Measurements from ENCODE around the gene INA.

DNA sequence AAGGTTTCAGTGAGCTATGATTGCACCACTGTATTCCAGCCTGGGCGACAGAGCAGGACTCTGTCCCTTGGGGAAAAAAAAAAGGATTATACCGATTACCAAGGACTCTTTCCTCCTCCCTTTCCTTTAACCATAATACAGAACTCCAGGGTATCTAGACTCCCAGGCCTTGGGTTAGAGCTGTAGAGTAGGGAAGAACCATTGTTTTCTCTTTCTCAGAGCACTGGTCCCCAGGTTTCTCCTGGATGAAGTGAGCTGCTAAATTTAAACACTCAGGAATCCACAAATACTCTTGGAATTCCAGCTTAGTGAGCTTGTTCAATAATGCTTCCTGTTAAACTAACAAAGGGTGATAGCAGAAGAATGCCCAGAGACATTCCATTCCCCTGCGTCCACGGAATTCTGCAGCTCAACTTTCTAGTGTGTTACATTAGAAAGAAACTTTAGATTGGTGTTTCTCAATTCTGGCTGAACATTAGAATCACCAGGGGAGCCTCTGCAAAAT is 45.8 kb upstream of the INA start:
- TF ChIP-seq, protein P1, sequence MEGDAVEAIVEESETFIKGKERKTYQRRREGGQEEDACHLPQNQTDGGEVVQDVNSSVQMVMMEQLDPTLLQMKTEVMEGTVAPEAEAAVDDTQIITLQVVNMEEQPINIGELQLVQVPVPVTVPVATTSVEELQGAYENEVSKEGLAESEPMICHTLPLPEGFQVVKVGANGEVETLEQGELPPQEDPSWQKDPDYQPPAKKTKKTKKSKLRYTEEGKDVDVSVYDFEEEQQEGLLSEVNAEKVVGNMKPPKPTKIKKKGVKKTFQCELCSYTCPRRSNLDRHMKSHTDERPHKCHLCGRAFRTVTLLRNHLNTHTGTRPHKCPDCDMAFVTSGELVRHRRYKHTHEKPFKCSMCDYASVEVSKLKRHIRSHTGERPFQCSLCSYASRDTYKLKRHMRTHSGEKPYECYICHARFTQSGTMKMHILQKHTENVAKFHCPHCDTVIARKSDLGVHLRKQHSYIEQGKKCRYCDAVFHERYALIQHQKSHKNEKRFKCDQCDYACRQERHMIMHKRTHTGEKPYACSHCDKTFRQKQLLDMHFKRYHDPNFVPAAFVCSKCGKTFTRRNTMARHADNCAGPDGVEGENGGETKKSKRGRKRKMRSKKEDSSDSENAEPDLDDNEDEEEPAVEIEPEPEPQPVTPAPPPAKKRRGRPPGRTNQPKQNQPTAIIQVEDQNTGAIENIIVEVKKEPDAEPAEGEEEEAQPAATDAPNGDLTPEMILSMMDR (IDR thresholded peaks at IDR 0.05 in 4 of 5, conservative IDR thresholded peaks at IDR 0.05 in 1 of 5) = no peak
- TF ChIP-seq POLR2A (IDR thresholded peaks at IDR 0.05) = no peak
